Muscle of arm (tissue), 12 donors: ENCODE results near the gene FASN. TPM values are rescaled to one million over a fixed set of nuclear protein-coding genes. Genes with fewer than 3 reads are reported as not detected.

ENCODE experiments used
- DNase-seq: peaks from one replicate; pipeline ENCODE4 v3.0.0-alpha.2; 2013
- polyA plus RNA-seq, 12 donors: library from polyadenylated mRNA; unstranded; fragments of 120-200 nt; gene quantifications; one replicate each; pipeline ENCODE4 v1.2.1, GENCODE V29; 2013; ENCODE audit not compliant: insufficient read length in 12 of 12

The FASN gene
- polyA plus RNA-seq, 12 donors, result 15.7 to 62.2 (median 24.1) TPM; not detected in 1

DNA sequence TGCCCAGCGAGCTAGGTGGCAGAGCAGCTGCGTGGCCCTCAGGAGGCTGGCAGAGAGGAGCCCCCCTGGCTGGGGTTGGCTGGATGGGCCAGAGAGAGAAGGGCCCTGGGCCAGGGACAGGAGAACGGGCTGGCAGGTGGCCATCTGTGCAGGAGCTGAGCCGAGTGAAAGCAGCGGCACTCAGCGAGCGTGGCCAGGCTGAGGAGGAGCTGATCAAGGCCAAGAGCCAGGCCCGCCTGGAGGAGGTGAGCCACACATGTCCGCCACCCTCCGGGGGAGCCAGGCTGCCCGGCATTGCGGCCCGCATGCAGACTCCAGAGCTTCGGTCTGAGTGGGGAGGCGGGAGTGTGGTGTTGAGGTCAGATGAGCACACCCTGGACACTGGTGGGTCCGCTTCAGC is 68.6 kb downstream of the FASN start:
- DNase-seq, result no peak

- DNase-seq, result no peak
Observed at GRCh38 chr17:82028966-82029365, 69.1 kb downstream of the FASN start.

Other genes with a start within 250 kb of the FASN start
- 100 to 1,000 TPM in 11 of 12 donors, not detected in 1; 346 to 655 (median 404) TPM for gene P4HB, start 237.7 kb downstream of the FASN start, polyA plus RNA-seq
- 100 to 1,000 TPM in 11 of 12 donors, not detected in 1; 114 to 310 (median 158) TPM for gene ARHGDIA, start 226.9 kb downstream of the FASN start, polyA plus RNA-seq
- gene ALYREF, start 206.7 kb downstream of the FASN start, polyA plus RNA-seq, result 100 to 1,000 TPM in 1 of 12 donors, 10 to 100 TPM in 11; 45.6 to 887 (median 57.3) TPM
- 100 to 1,000 TPM in 2 of 12 donors, 10 to 100 TPM in 9, not detected in 1; 52.4 to 123 (median 89.3) TPM for gene ANAPC11, start 206.5 kb downstream of the FASN start, polyA plus RNA-seq
- under 1 TPM in 10 of 12 donors, not detected in 2; 0.14 to 0.81 (median 0.49) TPM for gene NPB, start 196.0 kb downstream of the FASN start, polyA plus RNA-seq
- gene PCYT2, start 186.8 kb downstream of the FASN start, polyA plus RNA-seq, result 10 to 100 TPM in 6 of 12 donors, 1 to 10 TPM in 5, not detected in 1; 8.1 to 17.0 (median 10.0) TPM
- 10 to 100 TPM in 2 of 12 donors, 1 to 10 TPM in 9, not detected in 1; 4.1 to 15.8 (median 6.4) TPM for gene SIRT7, start 180.1 kb downstream of the FASN start, polyA plus RNA-seq
- 10 to 100 TPM in 11 of 12 donors, not detected in 1; 11.0 to 17.4 (median 13.7) TPM for gene MAFG, start 170.5 kb downstream of the FASN start, polyA plus RNA-seq
- 100 to 1,000 TPM in 1 of 12 donors, 10 to 100 TPM in 10, not detected in 1; 46.4 to 100 (median 58.3) TPM for gene PYCR1, start 160.9 kb downstream of the FASN start, polyA plus RNA-seq
- gene MYADML2, start 151.0 kb downstream of the FASN start, polyA plus RNA-seq, result 10 to 100 TPM in 9 of 12 donors, 1 to 10 TPM in 2, not detected in 1; 6.0 to 35.9 (median 18.5) TPM
- 1 to 10 TPM in 10 of 12 donors, not detected in 2; 1.9 to 7.7 (median 3.5) TPM for gene NOTUM, start 137.0 kb downstream of the FASN start, polyA plus RNA-seq
- gene ASPSCR1, start 120.6 kb downstream of the FASN start, polyA plus RNA-seq, result 10 to 100 TPM in 11 of 12 donors, not detected in 1; 17.2 to 80.2 (median 21.5) TPM
- 10 to 100 TPM in 11 of 12 donors, not detected in 1; 26.1 to 35.6 (median 30.8) TPM for gene CENPX, start 75.4 kb downstream of the FASN start, polyA plus RNA-seq
- 10 to 100 TPM in 2 of 12 donors, 1 to 10 TPM in 9, not detected in 1; 6.3 to 31.7 (median 8.0) TPM for gene LRRC45, start 74.9 kb downstream of the FASN start, polyA plus RNA-seq
- 10 to 100 TPM in 3 of 12 donors, 1 to 10 TPM in 8, not detected in 1; 4.0 to 28.9 (median 6.4) TPM for gene RAC3, start 66.6 kb downstream of the FASN start, polyA plus RNA-seq
- 10 to 100 TPM in 11 of 12 donors, not detected in 1; 26.8 to 54.2 (median 34.6) TPM for gene DCXR, start 60.5 kb downstream of the FASN start, polyA plus RNA-seq
- 10 to 100 TPM in 11 of 12 donors, not detected in 1; 22.8 to 56.6 (median 30.1) TPM for gene RFNG, start 46.4 kb downstream of the FASN start, polyA plus RNA-seq
- 10 to 100 TPM in 11 of 12 donors, not detected in 1; 55.7 to 91.1 (median 62.2) TPM for gene GPS1, start 46.3 kb downstream of the FASN start, polyA plus RNA-seq
- 10 to 100 TPM in 11 of 12 donors, not detected in 1; 37.9 to 72.2 (median 54.8) TPM for gene DUS1L, start 32.4 kb downstream of the FASN start, polyA plus RNA-seq
- gene CCDC57, start 114.6 kb upstream of the FASN start, polyA plus RNA-seq, result 10 to 100 TPM in 11 of 12 donors, not detected in 1; 18.1 to 66.0 (median 22.2) TPM
- 10 to 100 TPM in 11 of 12 donors, not detected in 1; 12.7 to 51.9 (median 28.9) TPM for gene SLC16A3, start 130.8 kb upstream of the FASN start, polyA plus RNA-seq
- 100 to 1,000 TPM in 1 of 12 donors, 10 to 100 TPM in 10, not detected in 1; 59.7 to 121 (median 65.0) TPM for gene CSNK1D, start 175.5 kb upstream of the FASN start, polyA plus RNA-seq
- gene CD7, start 219.4 kb upstream of the FASN start, polyA plus RNA-seq, result 1 to 10 TPM in 1 of 12 donors, under 1 TPM in 8, not detected in 3; 0.19 to 3.8 (median 0.51) TPM
- gene SECTM1, start 235.5 kb upstream of the FASN start, polyA plus RNA-seq, result 10 to 100 TPM in 2 of 12 donors, 1 to 10 TPM in 8, not detected in 2; 1.7 to 15.8 (median 3.1) TPM